OCI-LY1 (cell line): Measurements from ENCODE around the gene LRRC74A.

ENCODE experiments used
- EZH2 ChIP-seq: fragments of 200-600 bp; sonication (generic), shearing (Covaris generic); IDR thresholded peaks from 2 replicates; pipeline ENCODE4 v1.8.0; 2017; ENCODE audit warnings: borderline replicate concordance, mixed run types, mild to moderate bottlenecking, antibody characterized with exemption, low read length, moderate library complexity, mixed read lengths
- TF ChIP-seq, protein P1 (sequence below): fragments of 200-600 bp; sonication (generic), shearing (Covaris generic); IDR thresholded peaks from 2 replicates; pipeline ENCODE4 v1.5.1; 2017; ENCODE audit warnings: mild to moderate bottlenecking, antibody characterized with exemption, low read length, moderate library complexity, mixed read lengths

DNA sequence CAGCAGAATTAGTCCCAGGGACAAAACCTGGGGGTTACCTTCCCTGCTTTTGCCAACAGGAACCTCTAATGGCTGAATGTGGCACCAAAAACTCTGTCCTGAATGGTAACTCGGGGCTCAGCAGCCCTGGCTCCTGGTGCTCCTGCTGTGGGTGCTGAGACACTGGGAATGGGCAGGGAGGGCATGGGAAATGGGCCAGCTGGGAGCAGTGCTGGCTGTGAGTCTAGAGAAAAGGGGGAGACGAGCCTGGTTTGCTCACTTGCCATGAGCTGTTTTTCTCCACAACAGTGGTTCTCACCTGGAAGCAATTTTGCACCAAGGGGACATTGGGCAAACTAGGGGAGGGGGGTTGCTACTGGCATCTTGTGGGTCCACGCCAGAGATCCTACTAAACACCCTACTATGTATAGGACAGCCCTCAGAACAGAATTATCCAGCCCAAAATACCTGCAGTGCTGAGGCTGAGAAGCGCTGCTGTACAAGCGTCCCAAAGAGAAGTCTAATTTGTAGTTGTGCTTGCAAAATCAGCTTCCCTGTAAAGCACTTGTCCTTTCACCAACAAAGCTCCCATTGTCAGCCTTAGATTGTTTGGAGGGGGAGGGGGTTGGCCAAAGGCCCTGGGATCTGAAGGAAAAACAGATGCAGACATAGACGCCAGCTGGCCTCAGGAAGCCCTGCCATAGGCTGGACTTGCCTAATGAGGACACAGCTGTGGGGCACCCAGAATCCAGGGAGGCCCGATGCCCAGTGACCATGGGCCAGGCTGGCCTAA lies 3.6 kb downstream of the LRRC74A start:
- TF ChIP-seq, protein P1, sequence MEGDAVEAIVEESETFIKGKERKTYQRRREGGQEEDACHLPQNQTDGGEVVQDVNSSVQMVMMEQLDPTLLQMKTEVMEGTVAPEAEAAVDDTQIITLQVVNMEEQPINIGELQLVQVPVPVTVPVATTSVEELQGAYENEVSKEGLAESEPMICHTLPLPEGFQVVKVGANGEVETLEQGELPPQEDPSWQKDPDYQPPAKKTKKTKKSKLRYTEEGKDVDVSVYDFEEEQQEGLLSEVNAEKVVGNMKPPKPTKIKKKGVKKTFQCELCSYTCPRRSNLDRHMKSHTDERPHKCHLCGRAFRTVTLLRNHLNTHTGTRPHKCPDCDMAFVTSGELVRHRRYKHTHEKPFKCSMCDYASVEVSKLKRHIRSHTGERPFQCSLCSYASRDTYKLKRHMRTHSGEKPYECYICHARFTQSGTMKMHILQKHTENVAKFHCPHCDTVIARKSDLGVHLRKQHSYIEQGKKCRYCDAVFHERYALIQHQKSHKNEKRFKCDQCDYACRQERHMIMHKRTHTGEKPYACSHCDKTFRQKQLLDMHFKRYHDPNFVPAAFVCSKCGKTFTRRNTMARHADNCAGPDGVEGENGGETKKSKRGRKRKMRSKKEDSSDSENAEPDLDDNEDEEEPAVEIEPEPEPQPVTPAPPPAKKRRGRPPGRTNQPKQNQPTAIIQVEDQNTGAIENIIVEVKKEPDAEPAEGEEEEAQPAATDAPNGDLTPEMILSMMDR: no peak
- TF ChIP-seq EZH2: no peak
